Uterus (tissue), 4 donors: ENCODE results near the gene MRPS35. TPM values are rescaled to one million over a fixed set of nuclear protein-coding genes. Genes with fewer than 3 reads are reported as not detected.
"Not testable (repeated sequence)": the region's sequence is repeated elsewhere in the genome, so short reads cannot be mapped to it uniquely, and the experiment has no call there.

Source experiments
- DNase-seq, 2 donors: peaks; one replicate each; pipeline ENCODE4 v3.0.0-alpha.2; 2019 to 2020
- H3K27ac ChIP-seq, 2 donors: fragments of 200-600 bp; sonication (generic); 1 replicate in 1 of 2; 2 replicates in 1 of 2; pipeline ENCODE4 v1.5.1; 2016 to 2018
- H3K27me3 ChIP-seq, 2 donors: fragments of 200-600 bp; sonication (generic); one replicate each; pipeline ENCODE4 v1.5.1; 2018 to 2019; ENCODE audit warnings: control low read depth in 1 of 2
- H3K36me3 ChIP-seq, 2 donors: fragments of 200-600 bp; sonication (generic); one replicate each; pipeline ENCODE4 v1.5.1; 2019; ENCODE audit warnings: control low read depth in 1 of 2
- H3K4me1 ChIP-seq, 2 donors: fragments of 200-600 bp; sonication (generic); one replicate each; pipeline ENCODE4 v1.5.1; 2018 to 2019; ENCODE audit warnings: control low read depth in 1 of 2
- H3K4me3 ChIP-seq, 2 donors: fragments of 200-600 bp; sonication (generic); 1 replicate in 1 of 2; 2 replicates in 1 of 2; pipeline ENCODE4 v1.5.1; 2018 to 2019; ENCODE audit warnings: mild to moderate bottlenecking in 1 of 2
- H3K9me3 ChIP-seq, 2 donors: fragments of 200-600 bp; sonication (generic); one replicate each; pipeline ENCODE4 v1.5.1; 2019; ENCODE audit warnings: control low read depth in 1 of 2
- POLR2A ChIP-seq, 2 donors: fragments of 450-650 bp; IDR thresholded peaks; one replicate each; pipeline ENCODE4 v1.6.1; 2016; ENCODE audit warnings: antibody characterized with exemption in 2 of 2, mild to moderate bottlenecking in 1 of 2, moderate library complexity in 1 of 2
- intact Hi-C: fragments of 100-400 bp; cut with DNase I; formaldehyde crosslinking; loops from one replicate; pipeline ENCODE4 v1.15.1; 2023; ENCODE audit warnings: low total_unique reads
- total RNA-seq, 4 donors: library from RNA; depleted of rRNA in 3 of 4; stranded (reverse); fragments of >200 nt in 3 of 4; gene quantifications; one replicate each; pipeline versions ENCODE4 v1.1.0 to v1.2.4, GENCODE V29; 2014 to 2023
- TF ChIP-seq, protein P1 (sequence below), 4 experiments: fragments of 200-600 bp in 2 of 4; fragments of 450-650 bp in 2 of 4; sonication (generic) in 2 of 4; IDR thresholded peaks; one replicate each; pipeline ENCODE4 v1.5.1; 2016 to 2019; ENCODE audit warnings: antibody characterized with exemption in 4 of 4, mild to moderate bottlenecking in 2 of 4, moderate library complexity in 1 of 4
- donor health status: DM: yes; HTN: yes; CAD: no.

The MRPS35 gene
- total RNA-seq, 4 donors from 2014 or later, result 40.9 to 66.9 (median 55.9) TPM

DNA sequence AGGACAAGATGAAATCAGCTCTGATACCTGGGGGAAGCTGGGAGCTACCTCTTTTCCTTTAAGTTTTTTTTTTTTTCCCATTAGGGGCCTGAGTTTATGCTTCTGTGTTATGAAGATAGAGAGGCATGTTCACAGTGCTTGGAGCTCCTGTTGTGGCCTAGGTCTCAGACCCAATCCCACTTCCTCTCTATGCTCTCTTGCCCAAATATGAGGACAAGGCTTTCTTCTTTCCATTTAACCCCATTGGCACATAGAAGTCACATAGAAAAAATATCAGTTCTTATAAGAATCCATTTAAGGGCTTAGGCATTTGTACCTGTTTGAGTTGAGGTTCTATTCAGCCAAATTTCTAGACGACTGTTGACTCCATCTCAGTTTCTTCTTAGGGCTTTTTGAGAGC, 12.6 kb downstream of the MRPS35 start:
- no peaks in the 10 kb centered on the region for H3K36me3 ChIP-seq
- H3K4me1 ChIP-seq, result no peaks in the 10 kb centered on the region
- H3K27me3 ChIP-seq, result no peaks in the 10 kb centered on the region
- TF ChIP-seq POLR2A (IDR thresholded peaks at IDR 0.05), result no peak
- TF ChIP-seq, protein P1, sequence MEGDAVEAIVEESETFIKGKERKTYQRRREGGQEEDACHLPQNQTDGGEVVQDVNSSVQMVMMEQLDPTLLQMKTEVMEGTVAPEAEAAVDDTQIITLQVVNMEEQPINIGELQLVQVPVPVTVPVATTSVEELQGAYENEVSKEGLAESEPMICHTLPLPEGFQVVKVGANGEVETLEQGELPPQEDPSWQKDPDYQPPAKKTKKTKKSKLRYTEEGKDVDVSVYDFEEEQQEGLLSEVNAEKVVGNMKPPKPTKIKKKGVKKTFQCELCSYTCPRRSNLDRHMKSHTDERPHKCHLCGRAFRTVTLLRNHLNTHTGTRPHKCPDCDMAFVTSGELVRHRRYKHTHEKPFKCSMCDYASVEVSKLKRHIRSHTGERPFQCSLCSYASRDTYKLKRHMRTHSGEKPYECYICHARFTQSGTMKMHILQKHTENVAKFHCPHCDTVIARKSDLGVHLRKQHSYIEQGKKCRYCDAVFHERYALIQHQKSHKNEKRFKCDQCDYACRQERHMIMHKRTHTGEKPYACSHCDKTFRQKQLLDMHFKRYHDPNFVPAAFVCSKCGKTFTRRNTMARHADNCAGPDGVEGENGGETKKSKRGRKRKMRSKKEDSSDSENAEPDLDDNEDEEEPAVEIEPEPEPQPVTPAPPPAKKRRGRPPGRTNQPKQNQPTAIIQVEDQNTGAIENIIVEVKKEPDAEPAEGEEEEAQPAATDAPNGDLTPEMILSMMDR (IDR thresholded peaks at IDR 0.05), result no peak
- H3K4me3 ChIP-seq, result no peak overlapping the region
- intact Hi-C loops, result no loop called here
- no peak for DNase-seq
- no peaks in the 10 kb centered on the region for H3K9me3 ChIP-seq
- H3K27ac ChIP-seq, result no peak overlapping the region

DNA sequence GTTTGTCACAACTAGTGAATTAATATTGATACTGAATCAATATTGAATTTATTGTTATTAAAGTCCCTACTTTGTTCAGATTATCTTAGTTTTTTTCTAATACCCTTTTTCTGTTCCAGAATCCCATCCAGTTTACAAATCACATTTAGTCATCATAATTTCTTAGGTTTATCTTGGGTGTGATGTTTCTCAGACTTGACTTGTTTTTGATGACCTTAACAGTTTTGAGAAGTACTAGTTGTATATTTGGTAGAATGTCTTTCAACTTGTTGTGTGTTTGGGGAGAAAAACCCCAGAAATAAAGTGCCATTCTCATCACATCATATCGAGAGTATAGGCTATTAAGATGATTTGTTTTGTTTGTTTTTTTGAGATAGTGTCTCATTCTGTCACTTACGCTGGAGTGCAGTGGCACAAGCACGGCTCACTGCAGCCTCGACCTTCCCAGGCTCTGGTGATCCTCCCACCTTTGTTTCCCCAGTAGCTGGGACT, 19.5 kb downstream of the MRPS35 start:
- Histone ChIP-seq H3K27ac (no peak overlapping the region), H3K9me3 (no peaks in the 10 kb centered on the region), H3K4me1 (no peaks in the 10 kb centered on the region), H3K36me3 (no peaks in the 10 kb centered on the region), H3K27me3 (no peaks in the 10 kb centered on the region), H3K4me3 (no peak overlapping the region)
- intact Hi-C loops, result no loop called here
- DNase-seq, result no peak
- no peak for TF ChIP-seq POLR2A (IDR thresholded peaks at IDR 0.05)
- TF ChIP-seq, protein P1 (IDR thresholded peaks at IDR 0.05), result no peak

DNA sequence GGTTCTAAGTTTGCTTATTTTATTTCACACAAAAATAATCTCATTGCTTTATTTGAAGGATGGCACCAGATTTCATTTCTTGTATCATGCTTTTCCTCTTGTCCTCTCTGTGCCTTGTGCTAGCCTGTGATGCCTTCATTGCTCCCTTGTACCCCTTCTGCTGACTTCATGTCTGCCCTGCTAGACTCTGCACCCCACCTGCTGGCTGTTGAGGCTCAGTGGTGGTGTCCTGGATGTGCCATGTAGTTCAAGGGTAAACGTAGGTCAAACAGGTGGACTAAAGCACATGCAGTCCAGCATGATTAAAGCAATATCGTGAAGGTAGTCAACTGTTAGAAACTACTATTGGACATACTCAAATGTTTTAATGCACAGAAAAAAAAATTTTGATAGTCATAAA, 21.6 kb downstream of the MRPS35 start:
- H3K27ac ChIP-seq, result no peak overlapping the region
- H3K4me3 ChIP-seq, result no peak overlapping the region
- intact Hi-C loops, result no loop called here
- no peak for DNase-seq
- TF ChIP-seq, protein P1 (IDR thresholded peaks at IDR 0.05), result no peak
- no peak for TF ChIP-seq POLR2A (IDR thresholded peaks at IDR 0.05)
- H3K36me3 ChIP-seq, result no peaks in the 10 kb centered on the region
- no peaks in the 10 kb centered on the region for H3K4me1 ChIP-seq
- H3K9me3 ChIP-seq, result no peaks in the 10 kb centered on the region
- H3K27me3 ChIP-seq, result no peaks in the 10 kb centered on the region

DNA sequence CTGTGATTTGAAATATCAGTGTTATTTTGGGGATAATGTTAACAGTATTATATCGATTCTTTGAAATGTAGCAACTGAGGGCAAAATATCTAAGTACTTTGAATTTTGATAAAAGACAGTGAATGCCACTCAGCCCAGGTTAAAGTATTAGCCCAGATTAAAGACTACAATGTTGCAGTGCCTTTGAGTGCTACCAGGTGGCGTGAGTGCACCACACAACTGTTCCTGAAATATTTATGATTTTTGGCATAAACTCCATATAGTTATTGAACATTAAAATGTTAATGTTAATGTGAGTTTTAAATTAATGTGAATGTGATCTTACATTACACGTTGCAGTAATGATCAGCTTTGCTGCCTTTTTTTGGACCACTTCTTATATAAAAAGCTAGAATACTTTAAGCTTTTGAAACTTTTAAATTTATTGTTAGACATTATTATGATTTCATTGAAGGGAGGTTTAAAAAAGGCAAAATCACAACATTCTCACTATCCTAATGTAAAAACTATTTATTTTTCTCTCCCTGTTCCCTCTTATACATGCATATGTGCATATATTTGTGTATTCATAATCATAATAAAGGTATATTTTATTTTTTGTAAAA, 22.5 kb downstream of the MRPS35 start:
- no peak for TF ChIP-seq POLR2A (IDR thresholded peaks at IDR 0.05)
- TF ChIP-seq, protein P1 (IDR thresholded peaks at IDR 0.05), result peak; percentile 74 to 83 (median 76)
- Histone ChIP-seq H3K4me3 (no peak overlapping the region), H3K27ac (no peak overlapping the region), H3K36me3 (no peaks in the 10 kb centered on the region), H3K9me3 (no peaks in the 10 kb centered on the region), H3K27me3 (no peaks in the 10 kb centered on the region), H3K4me1 (no peaks in the 10 kb centered on the region)
- intact Hi-C loops, result no loop called here
- DNase-seq, result peak in 1 of 2 donors; percentile 37

DNA sequence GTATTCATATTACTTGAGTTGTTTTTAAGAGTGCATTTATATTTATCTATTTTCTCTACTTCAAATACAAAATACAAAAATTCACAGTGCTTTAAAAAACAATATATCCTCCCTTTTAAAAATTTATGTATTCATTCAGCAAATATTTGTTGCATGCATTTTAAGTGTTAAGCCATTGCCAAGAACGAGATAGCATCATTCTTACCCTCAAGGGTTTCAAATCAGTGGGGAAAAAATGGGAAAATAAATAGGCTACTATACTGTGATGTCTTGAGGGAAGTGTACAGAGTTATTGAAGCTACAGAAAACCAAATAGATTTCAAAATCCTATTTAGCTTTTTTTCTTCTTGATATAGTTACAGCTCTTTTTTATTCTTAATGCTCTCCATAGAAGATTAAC, 23.2 kb downstream of the MRPS35 start:
- Histone ChIP-seq H3K9me3 (no peaks in the 10 kb centered on the region), H3K27ac (no peak overlapping the region), H3K27me3 (no peaks in the 10 kb centered on the region), H3K36me3 (no peaks in the 10 kb centered on the region), H3K4me3 (no peak overlapping the region), H3K4me1 (no peaks in the 10 kb centered on the region)
- intact Hi-C loops, result no loop called here
- TF ChIP-seq POLR2A (IDR thresholded peaks at IDR 0.05), result no peak
- TF ChIP-seq, protein P1 (IDR thresholded peaks at IDR 0.05), result no peak
- no peak for DNase-seq

DNA sequence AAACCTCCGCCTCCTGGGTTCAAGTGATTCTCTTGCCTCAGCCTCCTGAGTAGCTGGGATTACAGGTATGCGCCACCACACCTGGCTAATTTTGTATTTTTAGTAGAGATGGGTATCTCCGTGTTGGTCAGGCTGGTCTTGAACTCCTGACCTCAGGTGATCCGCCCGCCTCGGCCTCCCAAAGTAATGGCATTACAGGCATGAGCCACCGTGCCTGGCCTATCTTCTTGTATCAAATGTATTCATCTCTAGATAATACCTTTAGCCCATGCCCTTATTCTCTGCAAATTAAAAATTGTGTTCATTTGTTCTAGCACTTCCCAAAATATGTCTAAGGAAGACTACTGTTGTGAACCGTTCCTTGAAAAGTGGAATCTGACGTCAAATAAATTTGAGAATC, 23.7 kb downstream of the MRPS35 start:
- H3K9me3 ChIP-seq, intact Hi-C loops, H3K27me3 ChIP-seq, H3K4me3 ChIP-seq, H3K27ac ChIP-seq, H3K4me1 ChIP-seq, DNase-seq, H3K36me3 ChIP-seq: not testable (repeated sequence)
